Measurements from ENCODE around the gene ADAM22.
"Not testable (repeated sequence)": the region's sequence is repeated elsewhere in the genome, so short reads cannot be mapped to it uniquely, and the experiment has no call there.

Gene ADAM22, protein sequence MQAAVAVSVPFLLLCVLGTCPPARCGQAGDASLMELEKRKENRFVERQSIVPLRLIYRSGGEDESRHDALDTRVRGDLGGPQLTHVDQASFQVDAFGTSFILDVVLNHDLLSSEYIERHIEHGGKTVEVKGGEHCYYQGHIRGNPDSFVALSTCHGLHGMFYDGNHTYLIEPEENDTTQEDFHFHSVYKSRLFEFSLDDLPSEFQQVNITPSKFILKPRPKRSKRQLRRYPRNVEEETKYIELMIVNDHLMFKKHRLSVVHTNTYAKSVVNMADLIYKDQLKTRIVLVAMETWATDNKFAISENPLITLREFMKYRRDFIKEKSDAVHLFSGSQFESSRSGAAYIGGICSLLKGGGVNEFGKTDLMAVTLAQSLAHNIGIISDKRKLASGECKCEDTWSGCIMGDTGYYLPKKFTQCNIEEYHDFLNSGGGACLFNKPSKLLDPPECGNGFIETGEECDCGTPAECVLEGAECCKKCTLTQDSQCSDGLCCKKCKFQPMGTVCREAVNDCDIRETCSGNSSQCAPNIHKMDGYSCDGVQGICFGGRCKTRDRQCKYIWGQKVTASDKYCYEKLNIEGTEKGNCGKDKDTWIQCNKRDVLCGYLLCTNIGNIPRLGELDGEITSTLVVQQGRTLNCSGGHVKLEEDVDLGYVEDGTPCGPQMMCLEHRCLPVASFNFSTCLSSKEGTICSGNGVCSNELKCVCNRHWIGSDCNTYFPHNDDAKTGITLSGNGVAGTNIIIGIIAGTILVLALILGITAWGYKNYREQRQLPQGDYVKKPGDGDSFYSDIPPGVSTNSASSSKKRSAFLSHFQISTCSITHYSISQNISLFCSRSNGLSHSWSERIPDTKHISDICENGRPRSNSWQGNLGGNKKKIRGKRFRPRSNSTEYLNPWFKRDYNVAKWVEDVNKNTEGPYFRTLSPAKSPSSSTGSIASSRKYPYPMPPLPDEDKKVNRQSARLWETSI

DNA sequence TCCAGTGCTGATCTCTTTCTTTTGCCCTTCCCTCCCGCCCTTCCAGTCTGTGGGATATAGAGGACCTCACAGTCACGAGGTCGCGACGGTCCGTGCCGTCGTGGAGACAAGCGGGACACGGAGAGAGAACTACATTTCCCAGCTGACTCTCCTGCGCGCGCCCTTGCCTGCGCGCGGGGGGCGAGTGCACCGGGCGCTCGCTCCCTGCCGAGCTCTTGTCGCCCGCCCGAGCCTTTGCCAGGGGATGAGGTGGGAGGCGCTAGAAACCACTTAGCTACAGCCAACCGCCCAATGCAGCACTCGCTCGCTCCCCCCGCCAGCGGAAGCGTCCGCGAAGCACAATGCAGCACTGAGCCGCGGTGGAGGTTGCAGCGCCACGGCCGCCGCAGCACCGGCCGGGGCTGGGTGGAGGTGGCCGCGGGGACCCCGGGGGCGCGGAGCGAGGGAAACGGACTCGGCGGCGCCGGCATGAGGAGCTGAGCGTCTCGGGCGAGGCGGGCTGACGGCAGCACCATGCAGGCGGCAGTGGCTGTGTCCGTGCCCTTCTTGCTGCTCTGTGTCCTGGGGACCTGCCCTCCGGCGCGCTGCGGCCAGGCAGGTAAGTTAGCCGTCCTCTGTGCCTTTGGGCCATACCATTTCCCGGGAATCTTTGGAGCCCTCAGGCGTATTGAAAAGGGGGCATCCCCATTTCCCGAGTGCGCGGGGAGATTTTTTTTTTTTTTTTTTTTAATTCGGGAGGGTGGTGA, at the start of gene ADAM22:
Gene ADAM22, plus strand, starts transcription at position 299 of the 746 bp plus-strand sequence. Its CDS starts 215 bp downstream, at position 514.
- peak; percentile 58 for DNase-seq (ENCODE audit: low read depth, low spot score)
- Histone ChIP-seq H3K4me1 (ENCODE audit: control insufficient read depth, insufficient read depth, low read length) (no peaks in the 10 kb centered on the region), H3K27me3 (ENCODE audit: control insufficient read depth, insufficient read depth, low read length) (no peaks in the 10 kb centered on the region), H3K9me3 (ENCODE audit: control insufficient read depth, insufficient read depth, low read length) (no peaks in the 10 kb centered on the region), H3K4me3 (ENCODE audit: low read length) (peak within 1 kb of the TSS; percentile 51; the same call in 1 of the 2 replicates), H3K36me3 (ENCODE audit: control insufficient read depth, insufficient read depth, low read length) (peaks cover 2% of the 10 kb centered on the region; the same call in 1 of the 2 replicates), H3K27ac (ENCODE audit: low read length) (no peak within 1 kb of the TSS)
- no CpG with 5 or more reads among the region's 70 CpGs for WGBS (ENCODE audit: insufficient coverage, insufficient read length)

DNA sequence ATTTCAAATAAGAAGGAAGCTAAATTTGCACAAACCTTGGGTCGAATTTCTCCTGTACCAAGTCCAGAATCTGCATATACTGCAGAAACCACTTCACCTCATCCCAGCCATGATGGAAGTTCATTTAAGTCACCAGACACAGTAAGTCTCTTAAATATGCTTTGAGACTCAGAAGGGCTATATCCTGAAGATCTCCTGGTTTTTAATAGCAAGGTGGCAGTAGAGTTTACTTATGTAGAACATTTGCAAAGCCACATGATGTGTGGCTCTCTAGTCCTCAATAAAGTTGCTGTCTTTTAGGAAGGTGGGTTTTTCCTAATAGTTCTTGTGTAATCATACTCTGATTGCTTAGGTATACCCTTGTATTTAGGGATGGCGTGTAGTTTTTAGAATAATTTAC, 49.0 kb upstream of the ADAM22 start:
- Histone ChIP-seq H3K36me3 (ENCODE audit: control insufficient read depth, insufficient read depth, low read length) (peaks cover 3% of the 10 kb centered on the region; the same call in 1 of the 2 replicates), H3K4me1 (ENCODE audit: control insufficient read depth, insufficient read depth, low read length) (no peaks in the 10 kb centered on the region), H3K4me3 (ENCODE audit: low read length) (no peak overlapping the region), H3K27me3 (ENCODE audit: control insufficient read depth, insufficient read depth, low read length) (no peaks in the 10 kb centered on the region), H3K27ac (ENCODE audit: low read length) (no peak overlapping the region), H3K9me3 (ENCODE audit: control insufficient read depth, insufficient read depth, low read length) (no peaks in the 10 kb centered on the region)
- no peak for DNase-seq (ENCODE audit: low read depth, low spot score)
- no CpG with 5 or more reads among the region's 2 CpGs for WGBS (ENCODE audit: insufficient coverage, insufficient read length)

DNA sequence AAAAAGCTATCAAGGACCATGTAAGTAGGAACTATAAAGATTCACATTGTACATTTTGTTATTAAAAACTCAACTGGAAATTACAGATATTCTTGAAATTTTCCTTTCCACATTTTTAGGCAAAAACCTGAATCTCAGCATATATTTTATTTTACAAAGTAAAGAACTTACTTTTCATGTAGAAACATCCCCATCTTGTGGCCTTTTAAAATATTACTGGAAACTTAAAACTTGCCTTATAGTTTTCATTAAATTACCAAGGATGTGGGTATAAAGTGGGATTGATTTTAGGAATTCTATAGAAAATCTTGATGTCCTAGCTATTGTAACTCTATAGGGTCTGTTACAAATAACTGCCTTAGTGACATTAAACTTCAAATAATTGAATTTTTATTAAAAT, 47.2 kb upstream of the ADAM22 start:
- Histone ChIP-seq H3K27ac (ENCODE audit: low read length) (no peak overlapping the region), H3K36me3 (ENCODE audit: control insufficient read depth, insufficient read depth, low read length) (peaks cover 3% of the 10 kb centered on the region; the same call in 1 of the 2 replicates), H3K4me1 (ENCODE audit: control insufficient read depth, insufficient read depth, low read length) (no peaks in the 10 kb centered on the region), H3K9me3 (ENCODE audit: control insufficient read depth, insufficient read depth, low read length) (no peaks in the 10 kb centered on the region), H3K4me3 (ENCODE audit: low read length) (no peak overlapping the region), H3K27me3 (ENCODE audit: control insufficient read depth, insufficient read depth, low read length) (no peaks in the 10 kb centered on the region)
- DNase-seq (ENCODE audit: low read depth, low spot score) = no peak

DNA sequence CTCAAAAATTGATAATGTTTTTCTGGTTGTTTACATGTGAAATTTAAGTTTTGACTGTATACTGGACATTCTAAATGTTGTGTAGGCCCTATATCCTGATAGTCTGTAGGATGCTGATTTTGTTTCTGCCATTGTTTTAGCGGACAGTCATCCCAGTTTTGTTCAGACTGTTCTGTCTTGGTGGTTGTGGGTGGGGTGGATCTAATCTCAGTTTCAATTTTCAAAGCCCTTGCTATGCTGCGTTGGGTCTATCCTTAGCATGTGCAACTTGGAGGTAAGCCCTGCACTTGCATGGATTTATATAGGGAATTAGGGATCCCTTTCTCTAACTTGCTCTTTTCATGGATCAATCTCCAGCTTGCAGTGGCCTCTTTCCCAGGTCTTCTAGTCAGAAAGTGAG, 38.7 kb upstream of the ADAM22 start:
- Histone ChIP-seq H3K9me3 (ENCODE audit: control insufficient read depth, insufficient read depth, low read length) (no peaks in the 10 kb centered on the region), H3K36me3 (ENCODE audit: control insufficient read depth, insufficient read depth, low read length) (no peaks in the 10 kb centered on the region; the same call in 1 of the 2 replicates), H3K4me1 (ENCODE audit: control insufficient read depth, insufficient read depth, low read length) (no peaks in the 10 kb centered on the region), H3K27ac (ENCODE audit: low read length) (no peak overlapping the region), H3K27me3 (ENCODE audit: control insufficient read depth, insufficient read depth, low read length) (no peaks in the 10 kb centered on the region), H3K4me3 (ENCODE audit: low read length) (no peak overlapping the region)
- no CpG with 5 or more reads among the region's 2 CpGs for WGBS (ENCODE audit: insufficient coverage, insufficient read length)
- no peak for DNase-seq (ENCODE audit: low read depth, low spot score)

DNA sequence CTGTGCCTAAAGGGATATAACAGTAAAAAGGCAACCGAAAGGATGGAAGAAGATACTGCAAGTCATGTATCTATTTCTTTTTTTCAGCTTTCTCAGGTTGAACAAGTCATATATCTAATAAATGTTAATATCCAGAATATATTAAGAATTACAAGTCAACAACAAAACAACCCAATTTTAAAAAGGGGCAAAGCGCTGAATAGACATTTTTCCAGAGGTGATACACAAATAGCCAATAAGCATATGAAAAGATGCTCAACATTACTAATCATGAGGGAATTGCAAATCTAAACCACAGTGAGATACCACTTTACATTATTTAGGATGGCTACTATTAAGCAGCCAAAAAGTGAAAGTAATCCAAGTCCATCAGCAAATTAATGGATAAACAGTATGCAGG, 34.8 kb upstream of the ADAM22 start:
- no peak overlapping the region for H3K27ac ChIP-seq (ENCODE audit: low read length)
- DNase-seq (ENCODE audit: low read depth, low spot score) = no peak
- WGBS (ENCODE audit: insufficient coverage, insufficient read length) = no CpG with 5 or more reads among the region's 2 CpGs
- no peak overlapping the region for H3K4me3 ChIP-seq (ENCODE audit: low read length)
- H3K36me3 ChIP-seq (ENCODE audit: control insufficient read depth, insufficient read depth, low read length) = no peaks in the 10 kb centered on the region; the same call in 1 of the 2 replicates
- H3K4me1 ChIP-seq (ENCODE audit: control insufficient read depth, insufficient read depth, low read length) = no peaks in the 10 kb centered on the region
- no peaks in the 10 kb centered on the region for H3K27me3 ChIP-seq (ENCODE audit: control insufficient read depth, insufficient read depth, low read length)
- H3K9me3 ChIP-seq (ENCODE audit: control insufficient read depth, insufficient read depth, low read length) = no peaks in the 10 kb centered on the region

DNA sequence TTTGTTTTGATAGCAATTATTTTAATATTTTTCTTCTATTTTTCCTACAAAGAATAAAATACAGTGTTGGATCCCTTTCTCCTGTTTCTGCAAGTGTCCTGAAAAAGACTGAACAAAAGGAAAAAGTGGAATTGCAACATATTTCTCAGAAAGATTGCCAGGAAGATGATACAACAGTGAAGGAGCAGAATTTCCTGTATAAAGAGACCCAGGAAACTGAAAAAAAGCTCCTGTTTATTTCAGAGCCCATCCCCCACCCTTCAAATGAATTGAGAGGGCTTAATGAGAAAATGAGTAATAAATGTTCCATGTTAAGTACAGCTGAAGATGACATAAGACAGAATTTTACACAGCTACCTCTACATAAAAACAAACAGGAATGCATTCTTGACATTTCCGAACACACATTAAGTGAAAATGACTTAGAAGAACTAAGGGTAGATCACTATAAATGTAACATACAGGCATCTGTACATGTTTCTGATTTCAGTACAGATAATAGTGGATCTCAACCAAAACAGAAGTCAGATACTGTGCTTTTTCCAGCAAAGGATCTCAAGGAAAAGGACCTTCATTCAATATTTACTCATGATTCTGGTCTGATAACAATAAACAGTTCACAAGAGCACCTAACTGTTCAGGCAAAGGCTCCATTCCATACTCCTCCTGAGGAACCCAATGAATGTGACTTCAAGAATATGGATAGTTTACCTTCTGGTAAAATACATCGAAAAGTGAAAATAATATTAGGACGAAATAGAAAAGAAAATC, 26.7 kb upstream of the ADAM22 start:
- not testable (repeated sequence) for H3K36me3 ChIP-seq (ENCODE audit: control insufficient read depth, insufficient read depth, low read length); H3K4me3 ChIP-seq (ENCODE audit: low read length); H3K27me3 ChIP-seq (ENCODE audit: control insufficient read depth, insufficient read depth, low read length); H3K9me3 ChIP-seq (ENCODE audit: control insufficient read depth, insufficient read depth, low read length); DNase-seq (ENCODE audit: low read depth, low spot score); H3K27ac ChIP-seq (ENCODE audit: low read length); H3K4me1 ChIP-seq (ENCODE audit: control insufficient read depth, insufficient read depth, low read length)
- WGBS (ENCODE audit: insufficient coverage, insufficient read length) = no CpG with 5 or more reads among the region's 3 CpGs

DNA sequence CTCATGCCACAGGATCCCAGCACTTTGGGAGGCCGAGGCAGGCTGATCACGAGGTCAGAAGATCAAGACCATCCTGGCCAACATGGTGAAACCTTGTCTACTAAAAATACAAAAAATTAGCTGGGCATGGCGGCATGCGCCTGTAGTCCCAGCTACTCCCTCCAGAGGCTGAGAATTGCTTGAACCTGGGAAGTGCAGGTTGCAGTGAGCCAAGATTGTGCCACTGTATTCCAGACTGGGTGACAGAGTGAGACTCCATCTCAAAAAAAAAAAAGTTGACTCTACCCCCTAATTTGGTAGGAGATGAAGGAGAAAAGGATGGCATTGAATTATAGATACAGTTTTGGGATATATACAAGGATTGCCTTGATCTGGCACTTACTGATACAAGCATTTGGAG, 25.2 kb upstream of the ADAM22 start:
- not testable (repeated sequence) for H3K9me3 ChIP-seq (ENCODE audit: control insufficient read depth, insufficient read depth, low read length); H3K4me1 ChIP-seq (ENCODE audit: control insufficient read depth, insufficient read depth, low read length); H3K4me3 ChIP-seq (ENCODE audit: low read length); H3K36me3 ChIP-seq (ENCODE audit: control insufficient read depth, insufficient read depth, low read length); DNase-seq (ENCODE audit: low read depth, low spot score); H3K27me3 ChIP-seq (ENCODE audit: control insufficient read depth, insufficient read depth, low read length); H3K27ac ChIP-seq (ENCODE audit: low read length)
- WGBS (ENCODE audit: insufficient coverage, insufficient read length) = no CpG with 5 or more reads among the region's 4 CpGs

DNA sequence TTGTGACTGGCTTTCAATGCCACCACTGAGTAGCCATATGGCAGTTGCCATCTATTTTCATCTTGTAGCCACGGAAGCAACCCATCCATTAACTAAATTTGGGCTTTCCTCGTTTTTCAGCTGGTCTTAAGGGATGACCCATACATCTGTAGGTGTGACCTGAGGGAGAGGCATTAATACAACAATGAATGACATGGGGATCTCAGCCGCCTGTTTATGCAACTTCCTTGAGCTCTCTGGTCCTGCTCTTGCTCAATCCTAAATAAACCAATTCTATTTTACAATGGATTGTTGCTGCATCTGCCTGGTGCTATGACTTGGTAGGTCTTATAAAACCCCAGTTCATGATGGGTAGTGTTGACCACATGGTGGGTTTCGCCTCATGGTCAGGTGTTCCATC, 21.9 kb upstream of the ADAM22 start:
- Histone ChIP-seq H3K27ac (ENCODE audit: low read length) (no peak overlapping the region), H3K4me1 (ENCODE audit: control insufficient read depth, insufficient read depth, low read length) (no peaks in the 10 kb centered on the region), H3K27me3 (ENCODE audit: control insufficient read depth, insufficient read depth, low read length) (no peaks in the 10 kb centered on the region), H3K9me3 (ENCODE audit: control insufficient read depth, insufficient read depth, low read length) (no peaks in the 10 kb centered on the region), H3K4me3 (ENCODE audit: low read length) (no peak overlapping the region), H3K36me3 (ENCODE audit: control insufficient read depth, insufficient read depth, low read length) (no peaks in the 10 kb centered on the region; the same call in 1 of the 2 replicates)
- DNase-seq (ENCODE audit: low read depth, low spot score) = no peak
- no CpG with 5 or more reads among the region's 4 CpGs for WGBS (ENCODE audit: insufficient coverage, insufficient read length)

DNA sequence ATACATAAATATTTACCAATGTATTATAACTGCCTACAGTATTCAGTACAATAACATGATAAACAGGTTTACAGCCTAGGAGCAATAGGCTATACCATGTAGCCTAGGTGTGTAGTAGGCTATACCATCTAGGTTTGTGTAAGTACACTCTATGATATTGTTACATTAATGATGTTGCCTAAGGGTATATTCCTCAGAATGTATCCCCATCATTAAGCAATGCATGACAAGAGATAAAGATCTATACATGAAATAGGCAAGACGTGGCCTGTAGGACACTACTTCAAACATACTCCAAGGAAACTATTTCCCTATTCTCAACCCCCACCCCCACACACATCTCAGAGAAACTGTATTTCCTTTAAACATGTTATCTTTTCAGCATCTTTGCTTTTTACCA, 15.3 kb upstream of the ADAM22 start:
- H3K4me1 ChIP-seq (ENCODE audit: control insufficient read depth, insufficient read depth, low read length) = no peaks in the 10 kb centered on the region
- no peak for DNase-seq (ENCODE audit: low read depth, low spot score)
- no peaks in the 10 kb centered on the region for H3K27me3 ChIP-seq (ENCODE audit: control insufficient read depth, insufficient read depth, low read length)
- no peak overlapping the region for H3K27ac ChIP-seq (ENCODE audit: low read length)
- H3K9me3 ChIP-seq (ENCODE audit: control insufficient read depth, insufficient read depth, low read length) = no peaks in the 10 kb centered on the region
- no CpG with 5 or more reads among the region's 1 CpG for WGBS (ENCODE audit: insufficient coverage, insufficient read length)
- no peak overlapping the region for H3K4me3 ChIP-seq (ENCODE audit: low read length)
- H3K36me3 ChIP-seq (ENCODE audit: control insufficient read depth, insufficient read depth, low read length) = no peaks in the 10 kb centered on the region
